Kidney glomerular epithelial cell (primary cell): ENCODE results near the gene ZRANB2.

Experiments
- DNase-seq: peaks from one replicate; lab custom pipeline; 2025; lab: John Stamatoyannopoulos, UW

The ZRANB2 gene

DNA sequence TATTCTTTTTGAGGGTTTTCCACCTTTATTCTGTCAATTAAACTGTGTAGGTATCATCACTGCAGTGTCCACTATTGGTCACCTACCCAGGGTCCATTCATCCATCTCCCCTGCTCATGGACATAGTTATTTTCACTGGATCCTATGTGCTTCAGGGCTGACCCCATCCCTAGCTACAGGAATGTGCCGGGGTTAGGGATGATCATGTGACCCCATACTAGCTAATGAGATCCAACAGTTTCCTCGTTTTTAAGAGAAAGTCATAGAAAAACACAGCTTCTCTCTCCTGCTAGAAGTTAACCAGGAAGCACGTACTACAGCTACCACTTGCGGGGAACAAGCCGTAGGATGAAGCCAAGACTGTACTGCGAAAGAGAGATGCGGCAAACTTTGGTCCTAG lies 52.8 kb downstream of the ZRANB2 start:
- DNase-seq: no peak

DNA sequence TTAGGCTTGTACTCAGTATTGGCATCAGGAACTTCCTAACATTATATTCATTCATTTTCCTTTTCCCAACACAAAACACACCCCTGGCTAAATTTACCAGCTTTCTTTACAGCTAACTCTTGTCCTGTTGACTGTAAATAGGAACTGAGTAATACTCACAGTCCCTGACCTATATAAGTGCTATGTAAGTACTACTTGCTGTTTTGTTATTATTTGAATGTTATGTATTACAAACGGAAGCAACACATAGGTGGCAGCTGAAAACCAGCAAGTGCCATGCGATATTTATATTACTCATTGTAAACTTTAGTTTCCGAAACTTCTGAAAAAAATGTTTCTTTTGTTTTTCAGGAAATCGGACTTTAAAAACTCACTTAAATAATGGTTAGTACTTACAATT lies 54.7 kb downstream of the ZRANB2 start:
- DNase-seq: no peak

DNA sequence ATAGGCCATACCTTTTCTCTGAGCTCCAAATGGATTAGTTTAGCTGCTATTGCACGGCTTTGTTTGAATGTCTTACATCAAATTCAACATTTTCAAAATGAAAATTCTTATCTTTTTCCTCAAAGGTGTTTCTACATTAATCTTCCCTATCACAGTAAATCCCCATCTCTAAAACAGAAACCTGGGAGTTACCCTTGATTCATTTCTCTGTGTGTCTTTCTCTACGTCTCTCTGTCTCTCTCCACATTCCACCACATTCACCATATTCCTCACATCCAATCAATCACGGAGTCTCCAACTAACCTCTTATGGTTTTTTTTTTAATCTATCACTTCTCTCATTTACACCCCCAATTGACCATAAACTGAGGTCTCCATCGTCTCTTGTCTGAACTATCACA lies 57.3 kb downstream of the ZRANB2 start:
- DNase-seq: no peak

DNA sequence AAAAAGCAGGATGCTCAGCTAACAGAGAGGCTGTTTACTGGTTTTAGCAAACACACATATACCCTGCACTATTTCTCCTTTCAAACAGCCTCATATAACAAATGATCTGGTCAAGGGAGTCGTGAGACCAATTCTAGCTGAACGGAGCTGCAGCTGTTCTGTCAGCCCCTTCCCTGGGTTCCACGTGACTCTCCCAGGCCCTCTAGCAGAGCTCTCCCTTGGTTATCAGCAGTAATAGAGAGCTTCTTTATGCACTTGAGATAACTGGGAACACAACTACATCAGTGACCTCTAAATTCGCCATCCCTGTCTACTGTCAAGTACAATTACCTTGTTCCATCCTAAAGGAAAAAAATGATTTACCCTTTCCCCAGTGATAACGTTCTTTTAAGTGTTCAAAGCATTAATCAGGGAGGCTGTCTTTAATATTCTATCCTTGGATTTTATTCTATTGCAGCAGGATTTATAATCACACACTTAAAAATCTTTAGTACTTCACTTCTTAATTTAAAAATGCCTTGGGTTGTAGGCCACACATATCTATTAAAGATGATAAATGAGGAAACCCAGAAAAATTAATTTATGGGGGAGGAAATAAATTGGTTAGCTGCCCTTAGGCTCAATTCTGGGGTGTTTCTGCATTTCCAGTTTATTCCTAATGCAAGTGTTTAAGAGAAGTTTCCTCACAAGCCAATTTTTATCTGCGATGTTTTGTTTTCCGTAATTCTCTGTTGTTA lies 61.4 kb downstream of the ZRANB2 start:
- DNase-seq: no peak

DNA sequence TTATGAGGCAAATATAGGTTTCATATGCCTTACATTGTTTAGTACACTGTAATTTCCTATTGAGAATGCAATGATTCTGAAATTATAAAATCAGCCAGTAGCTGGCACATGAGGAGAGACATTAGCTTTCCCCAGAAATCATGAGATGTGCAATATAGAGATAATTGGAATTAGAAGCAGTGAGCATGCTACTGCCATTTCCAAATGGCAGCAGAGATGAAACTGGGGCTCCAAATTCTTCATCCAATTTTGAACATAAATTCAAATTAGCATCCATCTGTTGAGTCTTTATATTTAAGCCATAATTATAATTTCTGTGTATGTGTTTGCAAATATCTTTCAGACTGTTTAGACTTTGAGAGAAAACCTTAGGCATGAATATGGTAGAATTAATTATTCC lies 62.0 kb downstream of the ZRANB2 start:
- no peak for DNase-seq

DNA sequence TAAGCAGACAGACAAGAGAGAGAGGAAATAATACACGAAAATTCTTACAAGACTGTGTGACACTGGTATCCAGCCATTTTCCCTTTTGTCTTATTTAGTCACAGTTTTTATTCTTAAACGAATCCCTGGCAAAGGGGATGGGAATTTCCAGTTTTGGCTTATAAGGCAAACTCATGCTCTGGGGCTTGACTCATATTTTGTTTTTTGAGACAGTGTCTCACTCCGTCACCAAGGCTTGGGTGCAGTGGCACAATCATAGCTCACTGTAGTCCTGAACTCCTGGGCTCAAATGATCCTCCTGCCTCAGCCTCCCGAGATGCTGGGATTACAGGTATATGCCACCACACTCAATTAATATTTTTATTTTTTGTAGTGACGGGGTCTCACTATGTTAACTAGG lies 65.1 kb downstream of the ZRANB2 start:
- no peak for DNase-seq

DNA sequence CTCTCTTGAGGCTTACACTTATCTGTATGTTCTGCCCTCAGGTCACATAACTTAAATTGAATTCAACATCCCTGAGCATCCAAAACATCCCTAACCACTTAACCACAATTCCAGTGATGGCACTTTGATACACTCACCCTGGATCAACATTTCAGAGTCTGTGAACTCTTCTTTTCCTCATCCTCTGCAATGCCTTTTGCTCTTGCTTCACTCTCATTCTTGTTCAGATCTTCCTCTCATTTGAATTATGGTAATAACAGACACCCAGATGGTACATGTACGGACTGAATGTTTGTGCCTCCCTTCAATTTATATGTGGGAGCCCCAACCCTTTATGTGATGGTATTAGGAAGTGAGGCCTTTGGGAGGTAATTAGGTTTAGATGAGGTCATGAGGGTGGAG lies 66.7 kb downstream of the ZRANB2 start:
- no peak for DNase-seq
